ENCODE measurements around the gene ALG8. TPM values are rescaled to one million over a fixed set of nuclear protein-coding genes. Genes with fewer than 3 reads are reported as not detected.

Gene ALG8
- total RNA-seq, 1 donor: 38.4 TPM

DNA sequence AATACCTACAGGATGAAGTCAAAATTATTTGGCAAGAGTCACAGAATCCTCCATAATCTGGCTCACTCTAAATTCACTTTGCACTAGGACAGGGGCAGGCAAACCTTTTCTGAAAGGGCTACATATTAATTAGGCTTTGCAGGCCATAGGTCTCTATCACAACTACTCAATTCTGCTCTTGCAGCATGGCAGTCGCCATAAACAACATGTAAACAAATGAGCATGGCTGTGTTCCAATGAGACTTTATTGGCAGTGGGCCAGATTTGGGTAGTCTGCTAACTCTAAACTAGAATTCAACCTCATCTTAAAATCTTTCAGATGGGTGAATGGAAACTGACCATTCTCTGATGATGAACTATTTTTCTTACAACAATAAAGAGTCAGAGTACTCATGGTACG is 70.0 kb downstream of the ALG8 start:
- DNase-seq (ENCODE audit: insufficient read length, low spot score, missing footprints): no peak
- TF ChIP-seq, protein P1, sequence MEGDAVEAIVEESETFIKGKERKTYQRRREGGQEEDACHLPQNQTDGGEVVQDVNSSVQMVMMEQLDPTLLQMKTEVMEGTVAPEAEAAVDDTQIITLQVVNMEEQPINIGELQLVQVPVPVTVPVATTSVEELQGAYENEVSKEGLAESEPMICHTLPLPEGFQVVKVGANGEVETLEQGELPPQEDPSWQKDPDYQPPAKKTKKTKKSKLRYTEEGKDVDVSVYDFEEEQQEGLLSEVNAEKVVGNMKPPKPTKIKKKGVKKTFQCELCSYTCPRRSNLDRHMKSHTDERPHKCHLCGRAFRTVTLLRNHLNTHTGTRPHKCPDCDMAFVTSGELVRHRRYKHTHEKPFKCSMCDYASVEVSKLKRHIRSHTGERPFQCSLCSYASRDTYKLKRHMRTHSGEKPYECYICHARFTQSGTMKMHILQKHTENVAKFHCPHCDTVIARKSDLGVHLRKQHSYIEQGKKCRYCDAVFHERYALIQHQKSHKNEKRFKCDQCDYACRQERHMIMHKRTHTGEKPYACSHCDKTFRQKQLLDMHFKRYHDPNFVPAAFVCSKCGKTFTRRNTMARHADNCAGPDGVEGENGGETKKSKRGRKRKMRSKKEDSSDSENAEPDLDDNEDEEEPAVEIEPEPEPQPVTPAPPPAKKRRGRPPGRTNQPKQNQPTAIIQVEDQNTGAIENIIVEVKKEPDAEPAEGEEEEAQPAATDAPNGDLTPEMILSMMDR (IDR thresholded peaks at IDR 0.05; ENCODE audit: extremely low read depth, low read depth, low read length): no peak
- H3K4me2 ChIP-seq (ENCODE audit: insufficient read depth, low read length): no peak overlapping the region
- H3K27me3 ChIP-seq (ENCODE audit: insufficient read depth, low read length): no peaks in the 10 kb centered on the region
- H4K20me1 ChIP-seq (ENCODE audit: insufficient read depth, low read length): peaks cover 17% of the 10 kb centered on the region
- H3K9me3 ChIP-seq (ENCODE audit: low read depth, low read length): no peaks in the 10 kb centered on the region
- peaks cover 36% of the 10 kb centered on the region for H3K36me3 ChIP-seq (ENCODE audit: insufficient read depth, low read length)
- H2AFZ ChIP-seq (ENCODE audit: low read length): no peak overlapping the region
- peaks cover 42% of the 10 kb centered on the region for H3K79me2 ChIP-seq (ENCODE audit: insufficient read depth, low read length)
- H3K4me1 ChIP-seq (ENCODE audit: insufficient read depth, low read length): no peaks in the 10 kb centered on the region
- no peak overlapping the region for H3K27ac ChIP-seq (ENCODE audit: low read depth, low read length)
- no peak overlapping the region for H3K4me3 ChIP-seq (ENCODE audit: insufficient read depth, low read length)

DNA sequence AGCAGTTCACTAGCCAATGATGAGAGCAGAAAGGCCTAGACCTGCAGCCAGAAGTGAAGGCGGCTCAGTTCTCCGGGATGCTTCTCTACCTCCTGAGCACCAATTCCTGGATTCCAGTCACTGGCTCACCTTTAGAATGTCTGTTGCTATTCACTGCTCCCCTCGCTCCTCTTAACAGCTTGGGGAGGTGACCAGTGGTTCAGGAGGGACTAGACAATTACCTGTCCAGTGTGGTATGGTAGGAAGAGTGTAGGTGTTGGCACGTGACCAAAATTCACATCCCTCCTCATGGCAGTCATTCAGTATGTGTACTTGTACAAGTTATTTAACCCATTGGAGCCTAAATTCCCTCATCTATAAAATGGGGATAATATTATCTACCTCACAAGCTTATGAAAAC is 71.7 kb downstream of the ALG8 start:
- no peak overlapping the region for H3K4me3 ChIP-seq (ENCODE audit: insufficient read depth, low read length)
- DNase-seq (ENCODE audit: insufficient read length, low spot score, missing footprints): no peak
- H3K9me3 ChIP-seq (ENCODE audit: low read depth, low read length): no peaks in the 10 kb centered on the region
- H4K20me1 ChIP-seq (ENCODE audit: insufficient read depth, low read length): peaks cover 12% of the 10 kb centered on the region
- peaks cover 25% of the 10 kb centered on the region for H3K79me2 ChIP-seq (ENCODE audit: insufficient read depth, low read length)
- peaks cover 36% of the 10 kb centered on the region for H3K36me3 ChIP-seq (ENCODE audit: insufficient read depth, low read length)
- H2AFZ ChIP-seq (ENCODE audit: low read length): no peak overlapping the region
- H3K4me2 ChIP-seq (ENCODE audit: insufficient read depth, low read length): no peak overlapping the region
- H3K4me1 ChIP-seq (ENCODE audit: insufficient read depth, low read length): no peaks in the 10 kb centered on the region
- H3K27me3 ChIP-seq (ENCODE audit: insufficient read depth, low read length): no peaks in the 10 kb centered on the region
- no peak overlapping the region for H3K27ac ChIP-seq (ENCODE audit: low read depth, low read length)
- TF ChIP-seq, protein P1 (IDR thresholded peaks at IDR 0.05; ENCODE audit: extremely low read depth, low read depth, low read length): no peak

DNA sequence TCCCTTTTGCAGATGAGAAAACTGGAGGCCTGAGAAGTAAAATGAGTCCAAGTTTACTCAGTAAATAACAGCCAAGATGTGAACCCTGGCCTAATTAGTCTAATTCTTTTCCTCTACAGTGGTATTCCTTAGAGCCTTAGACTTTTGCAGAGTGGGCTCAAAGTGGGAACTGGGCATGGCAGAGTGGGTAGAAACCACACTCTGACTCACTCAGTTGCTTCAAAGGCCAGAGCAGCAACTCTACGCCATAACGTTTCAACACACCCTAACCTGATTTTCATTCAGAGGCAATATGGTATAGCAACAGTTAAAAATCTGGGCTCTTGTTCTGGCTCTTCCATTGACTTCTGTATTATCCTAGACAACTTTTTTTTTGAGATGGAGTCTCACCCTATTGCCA is 73.0 kb downstream of the ALG8 start:
- no peaks in the 10 kb centered on the region for H3K9me3 ChIP-seq (ENCODE audit: low read depth, low read length)
- H3K4me2 ChIP-seq (ENCODE audit: insufficient read depth, low read length): no peak overlapping the region
- peaks cover 15% of the 10 kb centered on the region for H3K79me2 ChIP-seq (ENCODE audit: insufficient read depth, low read length)
- peaks cover 7% of the 10 kb centered on the region for H4K20me1 ChIP-seq (ENCODE audit: insufficient read depth, low read length)
- TF ChIP-seq, protein P1 (IDR thresholded peaks at IDR 0.05; ENCODE audit: extremely low read depth, low read depth, low read length): no peak
- H3K27me3 ChIP-seq (ENCODE audit: insufficient read depth, low read length): no peaks in the 10 kb centered on the region
- DNase-seq (ENCODE audit: insufficient read length, low spot score, missing footprints): no peak
- no peak overlapping the region for H2AFZ ChIP-seq (ENCODE audit: low read length)
- H3K36me3 ChIP-seq (ENCODE audit: insufficient read depth, low read length): peaks cover 27% of the 10 kb centered on the region
- no peak overlapping the region for H3K4me3 ChIP-seq (ENCODE audit: insufficient read depth, low read length)
- no peaks in the 10 kb centered on the region for H3K4me1 ChIP-seq (ENCODE audit: insufficient read depth, low read length)
- H3K27ac ChIP-seq (ENCODE audit: low read depth, low read length): no peak overlapping the region

DNA sequence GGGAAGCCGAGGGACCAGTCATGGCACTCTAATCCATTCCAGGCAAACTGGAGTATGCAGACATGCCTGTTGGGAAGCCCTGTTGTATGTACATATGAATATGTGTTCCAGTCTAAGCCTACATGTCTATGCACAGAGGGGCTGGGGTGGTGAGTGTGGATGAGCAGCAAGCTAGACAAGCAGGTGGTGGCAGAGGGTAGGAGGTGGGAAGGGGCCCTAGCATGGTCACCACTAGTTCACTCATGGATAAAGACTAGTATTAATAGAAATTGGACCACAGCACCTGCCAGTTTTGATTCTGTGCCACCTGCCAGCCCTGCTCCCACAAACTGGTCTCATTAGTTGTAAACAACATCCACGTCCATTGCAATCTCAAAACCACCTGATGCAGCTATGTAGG is 74.2 kb downstream of the ALG8 start:
- Histone ChIP-seq H3K4me2 (ENCODE audit: insufficient read depth, low read length) (no peak overlapping the region), H3K4me1 (ENCODE audit: insufficient read depth, low read length) (peaks cover 6% of the 10 kb centered on the region), H3K27me3 (ENCODE audit: insufficient read depth, low read length) (no peaks in the 10 kb centered on the region), H3K27ac (ENCODE audit: low read depth, low read length) (no peak overlapping the region), H4K20me1 (ENCODE audit: insufficient read depth, low read length) (peaks cover 4% of the 10 kb centered on the region), H3K36me3 (ENCODE audit: insufficient read depth, low read length) (peaks cover 15% of the 10 kb centered on the region), H3K4me3 (ENCODE audit: insufficient read depth, low read length) (no peak overlapping the region), H3K79me2 (ENCODE audit: insufficient read depth, low read length) (peaks cover 6% of the 10 kb centered on the region), H3K9me3 (ENCODE audit: low read depth, low read length) (no peaks in the 10 kb centered on the region), H2AFZ (ENCODE audit: low read length) (no peak overlapping the region)
- TF ChIP-seq, protein P1 (IDR thresholded peaks at IDR 0.05; ENCODE audit: extremely low read depth, low read depth, low read length): no peak
- DNase-seq (ENCODE audit: insufficient read length, low spot score, missing footprints): no peak
